GM21447 (cell line): ENCODE data around the gene PPP1CA.
"Not testable (repeated sequence)": the region's sequence is repeated elsewhere in the genome, so short reads cannot be mapped to it uniquely, and the experiment has no call there.

Experiments
- ATAC-seq: cut with Tn5 transposase; IDR thresholded peaks from one replicate; pipeline ENCODE4 v1.9.1; 2021; ENCODE audit not compliant: unreplicated experiment

The PPP1CA gene

GRCh38 chr11:67404515-67405195 lies 3.0 kb upstream of the PPP1CA start:
- ATAC-seq = no peak

GRCh38 chr11:67403085-67403484 lies 1.4 kb upstream of the PPP1CA start:
- ATAC-seq = not testable (repeated sequence)

- not testable (repeated sequence) for ATAC-seq
These were observed 658 bp upstream of the PPP1CA start for GRCh38 chr11:67402192-67402839.

- peak; percentile 2 for ATAC-seq
These were observed 640 bp downstream of the PPP1CA start for GRCh38 chr11:67400942-67401494.

- ATAC-seq = no peak
These were observed 1.3 kb downstream of the PPP1CA start for GRCh38 chr11:67400251-67400941.

GRCh38 chr11:67398661-67399563 lies 2.7 kb downstream of the PPP1CA start:
- ATAC-seq = no peak

- no peak for ATAC-seq
These were observed 3.5 kb downstream of the PPP1CA start for GRCh38 chr11:67397986-67398660.

GRCh38 chr11:67397536-67397935 lies 4.1 kb downstream of the PPP1CA start:
- ATAC-seq = no peak

- no peak for ATAC-seq
These were observed 4.9 kb downstream of the PPP1CA start for GRCh38 chr11:67396587-67397389.

GRCh38 chr11:67396259-67396581 lies 5.4 kb downstream of the PPP1CA start:
- ATAC-seq = no peak

GRCh38 chr11:67395555-67396258 lies 6.0 kb downstream of the PPP1CA start:
- no peak for ATAC-seq

- no peak for ATAC-seq
These were observed 7.7 kb downstream of the PPP1CA start for GRCh38 chr11:67393990-67394389.

GRCh38 chr11:67393437-67393836 lies 8.2 kb downstream of the PPP1CA start:
- no peak for ATAC-seq

- peak; percentile 14 for ATAC-seq
These were observed 9.4 kb downstream of the PPP1CA start for GRCh38 chr11:67392183-67392715.

GRCh38 chr11:67391304-67392182 lies 10.1 kb downstream of the PPP1CA start, which contains the start of gene RAD9A:
Gene RAD9A, plus strand, starts transcription at chr11:67391986. Its CDS starts 59 bp downstream, at chr11:67392045.
- ATAC-seq = peak; percentile 51

- ATAC-seq = no peak
These were observed 10.7 kb downstream of the PPP1CA start for GRCh38 chr11:67390947-67391303.

GRCh38 chr11:67389477-67389876 lies 12.2 kb downstream of the PPP1CA start:
- ATAC-seq = no peak

- ATAC-seq = no peak
These were observed 14.1 kb downstream of the PPP1CA start for GRCh38 chr11:67387518-67387917.
